H9 (cell line): ENCODE measurements around the gene FTO. TPM values are rescaled to one million over a fixed set of nuclear protein-coding genes. Genes with fewer than 3 reads are reported as not detected.

Experiments
- DNase-seq: peaks from one replicate; pipeline ENCODE4 v3.0.0-alpha.2; 2017
- H2AFZ ChIP-seq: one replicate; pipeline ENCODE4 v1.6.1; 2013; ENCODE audit warnings: mild to moderate bottlenecking, low read length, control low read depth, moderate library complexity
- H2AK5ac ChIP-seq: 2 replicates; pipeline ENCODE4 v1.6.1; 2013; ENCODE audit warnings: low read length, control low read depth, mixed read lengths; ENCODE audit not compliant: insufficient read length
- H2BK120ac ChIP-seq: one replicate; pipeline ENCODE4 v1.6.1; 2013; ENCODE audit warnings: low read depth, mild to moderate bottlenecking, low read length, control low read depth, inconsistent platforms; ENCODE audit not compliant: poor library complexity, severe bottlenecking
- H2BK12ac ChIP-seq: 2 replicates; pipeline ENCODE4 v1.6.1; 2013; ENCODE audit warnings: low read length, control low read depth, mixed read lengths, low read depth; ENCODE audit not compliant: insufficient read length
- H2BK15ac ChIP-seq: 2 replicates; pipeline ENCODE4 v1.6.1; 2013; ENCODE audit warnings: low read depth, low read length, control low read depth
- H2BK20ac ChIP-seq: one replicate; pipeline ENCODE4 v1.6.1; 2013; ENCODE audit warnings: low read depth, mild to moderate bottlenecking, low read length, control low read depth, inconsistent platforms; ENCODE audit not compliant: poor library complexity, severe bottlenecking
- H2BK5ac ChIP-seq: 2 replicates; pipeline ENCODE4 v1.6.1; 2013; ENCODE audit warnings: low read length, control low read depth, mixed read lengths; ENCODE audit not compliant: insufficient read length
- H3K14ac ChIP-seq: 2 replicates; pipeline ENCODE4 v1.6.1; 2013; ENCODE audit warnings: low read length, control low read depth; ENCODE audit not compliant: insufficient read depth
- H3K18ac ChIP-seq: 2 replicates; pipeline ENCODE4 v1.6.1; 2013; ENCODE audit warnings: low read depth, mild to moderate bottlenecking, mixed read lengths, low read length, control low read depth; ENCODE audit not compliant: insufficient read length
- H3K23ac ChIP-seq: 2 replicates; pipeline ENCODE4 v1.6.1; 2013; ENCODE audit warnings: low read length, control low read depth, mixed read lengths, low read depth; ENCODE audit not compliant: insufficient read length
- H3K23me2 ChIP-seq: 2 replicates; pipeline ENCODE4 v1.6.1; 2013; ENCODE audit warnings: low read depth, mild to moderate bottlenecking, mixed read lengths, low read length, control low read depth; ENCODE audit not compliant: insufficient read length, poor library complexity, severe bottlenecking
- H3K27ac ChIP-seq: 2 replicates; pipeline ENCODE4 v1.5.1; 2013; ENCODE audit warnings: low read length, control low read depth, mixed read lengths, low read depth; ENCODE audit not compliant: insufficient read length
- H3K27me3 ChIP-seq: 2 replicates; pipeline ENCODE4 v1.6.1; 2013; ENCODE audit warnings: low read length, control low read depth, inconsistent platforms; ENCODE audit not compliant: insufficient read depth
- H3K4ac ChIP-seq: 2 replicates; pipeline ENCODE4 v1.6.1; 2013; ENCODE audit warnings: low read depth, mild to moderate bottlenecking, control low read depth, inconsistent platforms, low read length, moderate library complexity
- H3K4me1 ChIP-seq: 2 replicates; pipeline ENCODE4 v1.6.1; 2013; ENCODE audit warnings: low read length, control low read depth, inconsistent platforms; ENCODE audit not compliant: insufficient read depth
- H3K4me2 ChIP-seq: 2 replicates; pipeline ENCODE4 v1.6.1; 2013; ENCODE audit warnings: low read length, control low read depth, mixed read lengths; ENCODE audit not compliant: insufficient read length, insufficient read depth
- H3K56ac ChIP-seq: 2 replicates; pipeline ENCODE4 v1.6.1; 2013; ENCODE audit warnings: low read depth, mild to moderate bottlenecking, mixed read lengths, low read length, control low read depth; ENCODE audit not compliant: insufficient read length
- H3K79me1 ChIP-seq: 2 replicates; pipeline ENCODE4 v1.6.1; 2013; ENCODE audit warnings: low read depth, mild to moderate bottlenecking, moderate library complexity, low read length, control low read depth, inconsistent platforms; ENCODE audit not compliant: insufficient read depth, poor library complexity, severe bottlenecking
- H3K79me2 ChIP-seq: 2 replicates; pipeline ENCODE4 v1.6.1; 2013; ENCODE audit warnings: low read length, control low read depth, inconsistent platforms; ENCODE audit not compliant: insufficient read depth
- H3K9ac ChIP-seq: 2 replicates; pipeline ENCODE4 v1.6.1; 2013; ENCODE audit warnings: low read length, control low read depth, mixed read lengths; ENCODE audit not compliant: insufficient read length; ENCODE audit errors: extremely low read depth
- H3K9me3 ChIP-seq: one replicate; pipeline ENCODE4 v1.6.1; 2013; ENCODE audit warnings: low read depth, low read length, inconsistent platforms; ENCODE audit not compliant: control insufficient read depth
- H3T11ph ChIP-seq: one replicate; pipeline ENCODE4 v1.6.1; 2013; ENCODE audit warnings: mild to moderate bottlenecking, low read length, control low read depth, inconsistent platforms
- H4K20me1 ChIP-seq: one replicate; pipeline ENCODE4 v1.6.1; 2013; ENCODE audit not compliant: control insufficient read depth, insufficient read length, insufficient read depth
- H4K5ac ChIP-seq: 2 replicates; pipeline ENCODE4 v1.6.1; 2013; ENCODE audit warnings: low read depth, mild to moderate bottlenecking, mixed read lengths, low read length, control low read depth; ENCODE audit not compliant: insufficient read length
- H4K8ac ChIP-seq: replicated peaks from 2 replicates; pipeline ENCODE4 v1.6.1; 2013; ENCODE audit warnings: low read length, control low read depth, mixed read lengths, low read depth; ENCODE audit not compliant: insufficient read length
- H4K91ac ChIP-seq: 2 replicates; pipeline ENCODE4 v1.6.1; 2013; ENCODE audit warnings: low read depth, mild to moderate bottlenecking, moderate library complexity, mixed read lengths, low read length, control low read depth; ENCODE audit not compliant: insufficient read length
- H3K27ac Mint-ChIP-seq, 3 experiments: 2 replicates in 2 of 3; 3 replicates in 1 of 3; pipeline ENCODE4 v1.8.0; 2020 to 2021; ENCODE audit warnings: mixed read lengths in 3 of 3, mild to moderate bottlenecking in 1 of 3, moderate library complexity in 1 of 3
- H3K27me3 Mint-ChIP-seq: 2 replicates; pipeline ENCODE4 v1.8.0; 2021; ENCODE audit warnings: low read depth, mild to moderate bottlenecking, moderate library complexity, mixed read lengths
- H3K36me3 Mint-ChIP-seq, 3 experiments: 2 replicates in 2 of 3; 3 replicates in 1 of 3; pipeline ENCODE4 v1.8.0; 2020 to 2021; ENCODE audit warnings: low read depth in 3 of 3, mixed read lengths in 3 of 3; ENCODE audit not compliant: insufficient read depth in 1 of 3
- H3K4me1 Mint-ChIP-seq, 2 experiments: 2 replicates each; pipeline ENCODE4 v1.8.0; 2020; ENCODE audit warnings: mixed read lengths in 2 of 2
- H3K4me3 Mint-ChIP-seq, 2 experiments: 2 replicates in 1 of 2; 3 replicates in 1 of 2; pipeline ENCODE4 v1.8.0; 2020 to 2021; ENCODE audit warnings: mild to moderate bottlenecking in 2 of 2, mixed read lengths in 2 of 2, moderate library complexity in 1 of 2
- H3K9me3 Mint-ChIP-seq, 2 experiments: 2 replicates in 1 of 2; 3 replicates in 1 of 2; pipeline ENCODE4 v1.8.0; 2020; ENCODE audit warnings: mild to moderate bottlenecking in 2 of 2, mixed read lengths in 2 of 2, moderate library complexity in 1 of 2
- CTCF ChIP-seq: fragments of 200-600 bp; sonication (generic); conservative IDR thresholded peaks from 3 replicates; pipeline ENCODE4 v1.8.0; 2021; ENCODE audit warnings: antibody characterized with exemption, mild to moderate bottlenecking
- WGBS: extraction: QIAGEN DNeasy Blood & Tissue Kit; methylation state at CpG from one replicate; pipeline ENCODE4 v1.1.7; 2013; ENCODE audit warnings: missing lambda C conversion rate, low lambda C conversion rate, mixed read lengths; ENCODE audit not compliant: insufficient read length; ENCODE audit errors: extremely low coverage; 5-methylcytosine and 5-hydroxymethylcytosine counted together
- total RNA-seq: library from RNA; stranded (reverse); gene quantifications from 2 replicates; pipeline ENCODE4 v1.2.1, GENCODE V29; 2021

Gene FTO
- total RNA-seq, 1 experiment from 2014 or later = 67.9 TPM

DNA sequence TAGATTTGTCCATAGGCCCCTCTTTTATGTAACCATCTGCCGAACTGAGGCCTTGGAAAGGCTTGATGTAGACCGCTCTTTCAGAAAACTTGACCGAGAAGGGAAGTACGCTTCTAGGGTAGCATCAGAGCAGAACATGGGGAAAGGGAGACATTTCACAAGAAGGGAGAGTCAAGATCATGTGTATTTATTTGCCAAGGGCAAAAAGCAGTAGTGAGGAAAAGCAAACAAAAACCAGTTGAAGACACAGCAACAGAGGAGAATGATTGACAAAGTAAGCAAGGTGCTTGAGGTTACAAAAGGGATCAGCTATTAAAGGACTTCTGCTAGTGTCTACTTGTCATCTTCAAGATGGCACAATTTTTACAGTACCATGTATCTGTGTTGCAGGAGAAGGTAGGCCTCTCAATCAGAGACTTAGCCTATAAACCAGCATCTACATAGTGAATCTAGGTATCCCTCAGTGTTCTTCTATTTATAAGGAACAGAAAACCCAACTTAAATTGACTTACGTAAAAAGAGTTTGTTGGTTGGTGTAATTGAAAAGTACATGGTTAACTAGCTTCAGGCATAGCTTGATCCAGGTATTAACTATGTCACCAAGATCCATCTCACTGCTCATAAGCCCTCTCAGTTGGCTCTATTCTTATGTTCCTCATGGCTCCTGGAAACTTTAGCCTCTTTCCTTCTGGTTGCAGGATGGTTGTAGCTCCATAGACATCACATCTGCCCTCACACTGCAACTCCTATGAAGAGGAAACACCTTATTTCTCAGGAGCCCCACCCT is 294.3 kb downstream of the FTO start:
- TF ChIP-seq CTCF = no peak
- H3K4ac ChIP-seq = no peak overlapping the region
- no peak overlapping the region for H2BK20ac ChIP-seq
- no peak overlapping the region for H2AK5ac ChIP-seq
- no peaks in the 10 kb centered on the region for H3K27me3 Mint-ChIP-seq
- H3K79me1 ChIP-seq = no peaks in the 10 kb centered on the region
- H3K9ac ChIP-seq = no peak overlapping the region
- H2AFZ ChIP-seq = no peak overlapping the region
- no peak overlapping the region for H3K56ac ChIP-seq
- no peak overlapping the region for H3K27ac Mint-ChIP-seq
- no peak overlapping the region for H3K18ac ChIP-seq
- H3K4me1 ChIP-seq = no peaks in the 10 kb centered on the region
- no CpG with 5 or more reads among the region's 5 CpGs for WGBS
- no peaks in the 10 kb centered on the region for H3K27me3 ChIP-seq
- no peak overlapping the region for H2BK15ac ChIP-seq
- H3K23ac ChIP-seq = no peak overlapping the region
- peaks cover 0 to 4% of the 10 kb centered on the region in 2 experiments; a peak in 2 of 4 replicates for H3K4me1 Mint-ChIP-seq
- H3K36me3 Mint-ChIP-seq = no peaks in the 10 kb centered on the region
- no peak overlapping the region for H3K27ac ChIP-seq
- no peak overlapping the region for H3K4me2 ChIP-seq
- no peak overlapping the region for H2BK5ac ChIP-seq
- no peaks in the 10 kb centered on the region for H3K23me2 ChIP-seq
- no peak overlapping the region for H3T11ph ChIP-seq
- no peaks in the 10 kb centered on the region for H3K9me3 ChIP-seq
- no peak overlapping the region for H4K91ac ChIP-seq
- H2BK120ac ChIP-seq = no peak overlapping the region
- no peak overlapping the region for H3K4me3 Mint-ChIP-seq
- DNase-seq = no peak
- H4K5ac ChIP-seq = no peak overlapping the region
- H3K79me2 ChIP-seq = no peaks in the 10 kb centered on the region
- no peaks in the 10 kb centered on the region for H4K20me1 ChIP-seq
- H2BK12ac ChIP-seq = no peak overlapping the region
- H3K14ac ChIP-seq = no peak overlapping the region
- no peaks in the 10 kb centered on the region for H3K9me3 Mint-ChIP-seq
- no peak overlapping the region for H4K8ac ChIP-seq
